Measurements from ENCODE around the gene PARP9. TPM values are rescaled to one million over a fixed set of nuclear protein-coding genes. Genes with fewer than 3 reads are reported as not detected.
"Not testable (repeated sequence)": the region's sequence is repeated elsewhere in the genome, so short reads cannot be mapped to it uniquely, and the experiment has no call there.

Gene PARP9
- total and polyA plus RNA-seq, 10 of the 15 experiments (the other 5 are each of a cell fraction or from before 2014, with no cell fraction given), result 34.0 to 122 (median 46.1) TPM

DNA sequence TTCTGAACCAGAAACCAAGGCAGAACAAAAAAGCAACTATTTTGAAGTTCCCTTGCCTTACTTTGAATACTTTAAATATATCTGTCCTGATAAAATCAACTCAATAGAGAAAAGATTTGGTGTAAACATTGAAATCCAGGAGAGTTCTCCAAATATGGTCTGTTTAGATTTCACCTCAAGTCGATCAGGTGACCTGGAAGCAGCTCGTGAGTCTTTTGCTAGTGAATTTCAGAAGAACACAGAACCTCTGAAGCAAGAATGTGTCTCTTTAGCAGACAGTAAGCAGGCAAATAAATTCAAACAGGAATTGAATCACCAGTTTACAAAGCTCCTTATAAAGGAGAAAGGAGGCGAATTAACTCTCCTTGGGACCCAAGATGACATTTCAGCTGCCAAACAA, 4.7 kb upstream of the PARP9 start:
- H3K79me2 ChIP-seq (ENCODE audit: control insufficient read depth, insufficient read depth, low read length), result peaks cover 21% of the 10 kb centered on the region
- H3K36me3 ChIP-seq (ENCODE audit: control insufficient read depth in 2 of 2, insufficient read depth in 2 of 2, low read length in 1 of 2), result peaks cover 0 to 17% of the 10 kb centered on the region in 2 experiments; a peak in 1 of 4 replicates
- peaks cover 4% of the 10 kb centered on the region; the same call in 2 of the 3 replicates for H3K9me3 ChIP-seq (replicated peaks; ENCODE audit: control insufficient read depth, insufficient read depth, low read length)
- no peaks in the 10 kb centered on the region for H4K20me1 ChIP-seq (ENCODE audit: control insufficient read depth, insufficient read depth)
- no peak overlapping the region for H3K4me3 ChIP-seq
- in situ Hi-C loops (cut with MboI) (no loop called here), intact Hi-C loops (cut with micrococcal nuclease; ENCODE audit: unreplicated experiment) (loop anchor here (10.0 kb wide), 2 partner anchors 226 to 304 kb away; partner anchors contain the start of genes HSPBAP1 and SLC49A4)
- H3K4me1 ChIP-seq (ENCODE audit: control insufficient read depth, insufficient read depth, low read length), result peaks cover 9% of the 10 kb centered on the region
- no peaks in the 10 kb centered on the region for H3K27me3 ChIP-seq (replicated peaks in 1 of 2; ENCODE audit: control insufficient read depth in 2 of 2, insufficient read depth in 2 of 2, low read length in 1 of 2)
- CTCF ChIA-PET, result interaction anchor here (0.7 to 2.1 kb wide), 4 partner anchors 10 to 111 kb away, joined by 3 to 6 read pairs (median 4); no protein-coding TSS in a partner anchor
- H2AFZ ChIP-seq (ENCODE audit: control insufficient read depth, low read depth, low read length), result no peak overlapping the region
- over 99% methylated on average over 3 of the region's 3 CpGs for WGBS (ENCODE audit: insufficient coverage, insufficient replicate concordance, low lambda C conversion rate, missing lambda C conversion rate)
- POLR2A ChIA-PET, result interaction anchor here (1.0 to 1.8 kb wide), 6 partner anchors 15 to 115 kb away, joined by 3 to 6 read pairs (median 4); partner anchors contain the start of gene PARP14
- no peak overlapping the region for H3K4me2 ChIP-seq (ENCODE audit: control insufficient read depth, insufficient read depth)
- TF ChIP-seq RAD51 (IDR thresholded peaks at IDR 0.05), result peak; percentile 54
- peak in 1 of 2 experiments; percentile 17; a peak in 1 of 4 replicates for TF ChIP-seq BHLHE40 (IDR thresholded peaks at IDR 0.05; ENCODE audit: borderline replicate concordance in 1 of 2, low read depth in 2 of 2, low read length in 1 of 2)
- TF ChIP-seq SIN3A (IDR thresholded peaks at IDR 0.05; ENCODE audit: low read depth, low read length), result no peak
- DNase-seq (ENCODE audit: low read depth, low spot score) (no peak), FAIRE-seq (no peak), ATAC-seq (no peak)
- SMC1A ChIA-PET (ENCODE audit: uncharacterized antibody, unreplicated experiment), result interaction anchor here (0.9 to 5.7 kb wide), 11 partner anchors 6 to 112 kb away, joined by 3 to 68 read pairs (median 4); partner anchors contain the start of genes PARP14 and PARP15
- no peak overlapping the region for H3K9ac ChIP-seq (ENCODE audit: control insufficient read depth, insufficient read depth, low read length)
- no peak overlapping the region for H3K27ac ChIP-seq (ENCODE audit: control insufficient read depth, insufficient read depth)
- RAD21 ChIA-PET (ENCODE audit: unreplicated experiment), result interaction anchor here (0.8 to 11.8 kb wide), 3 partner anchors 8 to 110 kb away, joined by 3 to 236 read pairs (median 149); partner anchors contain the start of genes PARP14 and PARP15
- BruUV-seq (replicated peaks), result no TSS peak

DNA sequence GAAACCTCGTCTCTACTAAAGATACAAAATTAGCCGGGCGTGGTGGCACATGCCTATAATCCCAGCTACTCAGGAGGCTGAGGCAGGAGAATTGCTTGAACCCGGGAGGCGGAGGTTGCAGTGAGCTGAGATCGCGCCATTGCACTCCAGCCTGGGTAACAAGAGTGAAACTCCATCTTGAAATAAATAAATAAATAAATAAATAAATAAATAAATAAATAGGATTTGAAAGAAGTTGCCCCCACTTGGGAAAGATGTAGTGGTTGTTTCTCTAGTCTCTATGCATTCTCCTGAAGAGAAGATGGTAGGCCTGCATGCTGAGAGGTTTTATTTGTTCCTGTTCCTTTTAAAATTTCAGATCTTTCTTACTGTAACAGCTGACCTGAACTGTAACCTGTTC, 4.0 kb upstream of the PARP9 start:
- SMC1A ChIA-PET (ENCODE audit: uncharacterized antibody, unreplicated experiment), result interaction anchor here (1.2 to 5.7 kb wide), 12 partner anchors 7 to 113 kb away, joined by 3 to 68 read pairs (median 4); partner anchors contain the start of genes PARP14 and PARP15
- POLR2A ChIA-PET, result interaction anchor here (1.0 to 3.0 kb wide), 7 partner anchors 16 to 116 kb away, joined by 3 to 13 read pairs (median 4); partner anchors contain the start of gene PARP14
- intact Hi-C loops (cut with micrococcal nuclease; ENCODE audit: unreplicated experiment), result loop anchor here (10.0 kb wide), 2 partner anchors 227 to 303 kb away; partner anchors contain the start of genes HSPBAP1 and SLC49A4
- CTCF ChIA-PET, result interaction anchor here (0.7 to 4.3 kb wide), 5 partner anchors 11 to 111 kb away, joined by 3 to 47 read pairs (median 4); partner anchors contain the start of gene PARP14
- ATAC-seq; BruUV-seq (replicated peaks); H3K4me1 ChIP-seq (ENCODE audit: control insufficient read depth, insufficient read depth, low read length); H3K27me3 ChIP-seq (replicated peaks in 1 of 2; ENCODE audit: control insufficient read depth in 2 of 2, insufficient read depth in 2 of 2, low read length in 1 of 2); H3K4me2 ChIP-seq (ENCODE audit: control insufficient read depth, insufficient read depth); in situ Hi-C loops (cut with MboI); H2AFZ ChIP-seq (ENCODE audit: control insufficient read depth, low read depth, low read length); H3K9me3 ChIP-seq (replicated peaks; ENCODE audit: control insufficient read depth, insufficient read depth, low read length); H4K20me1 ChIP-seq (ENCODE audit: control insufficient read depth, insufficient read depth); H3K4me3 ChIP-seq; H3K27ac ChIP-seq (ENCODE audit: control insufficient read depth, insufficient read depth); FAIRE-seq; H3K9ac ChIP-seq (ENCODE audit: control insufficient read depth, insufficient read depth, low read length); DNase-seq (ENCODE audit: low read depth, low spot score): not testable (repeated sequence)
- WGBS (ENCODE audit: insufficient coverage, insufficient replicate concordance, low lambda C conversion rate, missing lambda C conversion rate), result 93% methylated on average over 7 of the region's 7 CpGs
- Histone ChIP-seq H3K79me2 (ENCODE audit: control insufficient read depth, insufficient read depth, low read length) (peaks cover 26% of the 10 kb centered on the region), H3K36me3 (ENCODE audit: control insufficient read depth in 2 of 2, insufficient read depth in 2 of 2, low read length in 1 of 2) (peaks cover 0 to 17% of the 10 kb centered on the region in 2 experiments; a peak in 1 of 4 replicates)
- RAD21 ChIA-PET (ENCODE audit: unreplicated experiment), result interaction anchor here (0.6 to 11.8 kb wide), 6 partner anchors 9 to 262 kb away, joined by 3 to 236 read pairs (median 22); partner anchors contain the start of genes PARP14 and PARP15

Data from GM12878 (cell line).